Measurements from ENCODE around the gene ATXN2. TPM values are rescaled to one million over a fixed set of nuclear protein-coding genes. Genes with fewer than 3 reads are reported as not detected.
A peak's percentile ranks its signal among the peaks of the same experiment; 100 is the strongest.
"Not testable (repeated sequence)": the region's sequence is repeated elsewhere in the genome, so short reads cannot be mapped to it uniquely, and the experiment has no call there.

ATXN2 gene
- total RNA-seq, 1 experiment from 2014 or later: 17.2 TPM

GRCh38 chr12:111405149-111405858, 193.8 kb downstream of the ATXN2 start:
- POLR2A ChIA-PET (ENCODE audit: unreplicated experiment): no interaction called here

GRCh38 chr12:111404362-111405148, 194.6 kb downstream of the ATXN2 start:
- H3F3A ChIP-seq (ENCODE audit: low read length, unreplicated experiment): no peaks in the 10 kb centered on the region
- H4K20me1 ChIP-seq (ENCODE audit: low read length): no peaks in the 10 kb centered on the region
- DNase-seq: no peak
- H3K4me2 ChIP-seq (ENCODE audit: low read length): peak overlapping the region; percentile 98
- no peaks in the 10 kb centered on the region for H3K36me3 ChIP-seq (ENCODE audit: low read depth, low read length)
- H3K4me1 ChIP-seq (ENCODE audit: insufficient read depth, low read length): peaks cover 10% of the 10 kb centered on the region; the same call in 1 of the 2 replicates
- no peak overlapping the region for H3K9ac ChIP-seq (ENCODE audit: low read length)
- no peaks in the 10 kb centered on the region for H3K9me2 ChIP-seq (replicated peaks; ENCODE audit: low read length)
- H2AFZ ChIP-seq (ENCODE audit: low read length): peak overlapping the region; percentile 80; the same call in 1 of the 2 replicates
- no peaks in the 10 kb centered on the region for H3K9me3 ChIP-seq (ENCODE audit: low read length)
- H3K79me2 ChIP-seq (ENCODE audit: low read length): peaks cover 32% of the 10 kb centered on the region
- ChIA-PET CTCF (interaction anchor here (0.6 kb wide), 1 partner anchor 8 kb away, joined by 3 read pairs; no protein-coding TSS in a partner anchor), POLR2A (ENCODE audit: unreplicated experiment) (no interaction called here)
- H3K27ac ChIP-seq (ENCODE audit: low read length): no peak overlapping the region
- intact Hi-C loops (cut with micrococcal nuclease): no loop called here
- H3K27me3 ChIP-seq (ENCODE audit: low read length): no peaks in the 10 kb centered on the region
- ATAC-seq: no peak
- BruUV-seq (replicated peaks): no TSS peak
- no peak for TF ChIP-seq EZH2 (IDR thresholded peaks at IDR 0.05; ENCODE audit: low read length, unreplicated experiment)
- no peak for TF ChIP-seq CTCF (conservative IDR thresholded peaks at IDR 0.05; ENCODE audit: low read depth, low read length)
- TF ChIP-seq EZH2phosphoT487 (IDR thresholded peaks at IDR 0.05; ENCODE audit: borderline replicate concordance, low read length): no peak
- H3K4me3 ChIP-seq (ENCODE audit: low read length): peak overlapping the region; percentile 91

More at GRCh38 chr12:111405149-111405858, 193.8 kb downstream of the ATXN2 start:
- Histone ChIP-seq H2AFZ (ENCODE audit: low read length) (peak overlapping the region; percentile 80), H3K9me3 (ENCODE audit: low read length) (no peaks in the 10 kb centered on the region), H3K79me2 (ENCODE audit: low read length) (peaks cover 32% of the 10 kb centered on the region), H3K27me3 (ENCODE audit: low read length) (no peaks in the 10 kb centered on the region), H3K27ac (ENCODE audit: low read length) (no peak overlapping the region), H3K9me2 (replicated peaks; ENCODE audit: low read length) (no peaks in the 10 kb centered on the region), H3K36me3 (ENCODE audit: low read depth, low read length) (no peaks in the 10 kb centered on the region), H3K4me2 (ENCODE audit: low read length) (peak overlapping the region; percentile 98), H3K4me3 (ENCODE audit: low read length) (peak overlapping the region; percentile 91), H3F3A (ENCODE audit: low read length, unreplicated experiment) (no peaks in the 10 kb centered on the region), H3K9ac (ENCODE audit: low read length) (no peak overlapping the region), H4K20me1 (ENCODE audit: low read length) (no peaks in the 10 kb centered on the region), H3K4me1 (ENCODE audit: insufficient read depth, low read length) (peaks cover 10% of the 10 kb centered on the region; the same call in 1 of the 2 replicates)
- DNase-seq (peak; percentile 92), ATAC-seq (peak; percentile 88)
- TF ChIP-seq EZH2 (IDR thresholded peaks at IDR 0.05; ENCODE audit: low read length, unreplicated experiment) (no peak), CTCF (conservative IDR thresholded peaks at IDR 0.05; ENCODE audit: low read depth, low read length) (peak; percentile 59)
- BruUV-seq (replicated peaks): no TSS peak
- CTCF ChIA-PET: interaction anchor here (0.6 kb wide), 1 partner anchor 9 kb away, joined by 3 read pairs; no protein-coding TSS in a partner anchor
- intact Hi-C loops (cut with micrococcal nuclease): no loop called here

- H4K20me1 ChIP-seq (ENCODE audit: low read length); H3K9me3 ChIP-seq (ENCODE audit: low read length); H3F3A ChIP-seq (ENCODE audit: low read length, unreplicated experiment); H3K4me2 ChIP-seq (ENCODE audit: low read length); H3K9me2 ChIP-seq (replicated peaks; ENCODE audit: low read length); H2AFZ ChIP-seq (ENCODE audit: low read length); H3K36me3 ChIP-seq (ENCODE audit: low read depth, low read length); H3K27me3 ChIP-seq (ENCODE audit: low read length); POLR2A ChIA-PET (ENCODE audit: unreplicated experiment); ATAC-seq; DNase-seq; H3K9ac ChIP-seq (ENCODE audit: low read length); intact Hi-C loops (cut with micrococcal nuclease); BruUV-seq (replicated peaks); H3K4me3 ChIP-seq (ENCODE audit: low read length); H3K27ac ChIP-seq (ENCODE audit: low read length); CTCF ChIA-PET: not testable (repeated sequence)
- Histone ChIP-seq H3K4me1 (ENCODE audit: insufficient read depth, low read length) (peaks cover 20% of the 10 kb centered on the region), H3K79me2 (ENCODE audit: low read length) (peaks cover 13% of the 10 kb centered on the region)
Measured at GRCh38 chr12:111402490-111402824, 196.7 kb downstream of the ATXN2 start.

Other genes starting within 250 kb of the ATXN2 start
- gene PHETA1, start 230.2 kb downstream of the ATXN2 start, total RNA-seq (2014; rRNA removed): 18.6 and 22.8 TPM in 2 replicates
- 12.9 and 34.6 TPM in 2 replicates for gene SH2B3, start 193.4 kb downstream of the ATXN2 start, total RNA-seq (2014; rRNA removed)
- 18.0 and 24.7 TPM in 2 replicates for gene BRAP, start 86.6 kb upstream of the ATXN2 start, total RNA-seq (2014; rRNA removed)
- 21.8 and 27.4 TPM in 2 replicates for gene ACAD10, start 86.7 kb upstream of the ATXN2 start, total RNA-seq (2014; rRNA removed)
- gene ALDH2, start 167.6 kb upstream of the ATXN2 start, total RNA-seq (2014; rRNA removed): 0.35 and 2.0 TPM in 2 replicates
- gene MAPKAPK5, start 242.9 kb upstream of the ATXN2 start, total RNA-seq (2014; rRNA removed): 65.0 and 78.2 TPM in 2 replicates